CD14-positive monocyte (primary cell): ENCODE results near the gene KCNC3. TPM values are rescaled to one million over a fixed set of nuclear protein-coding genes. Genes with fewer than 3 reads are reported as not detected.

Experiments used
- DNase-seq, 3 donors: peaks; one replicate each; pipeline ENCODE4 v3.0.0-alpha.2; 2011 to 2022
- H2AFZ ChIP-seq: 2 replicates; pipeline ENCODE4 v1.6.0; 2012; ENCODE audit warnings: mild to moderate bottlenecking, low read depth, low read length, inconsistent platforms; ENCODE audit not compliant: insufficient read depth, poor library complexity, severe bottlenecking
- H3K27ac ChIP-seq, 2 donors: 1 replicate in 1 of 2; 2 replicates in 1 of 2; pipeline ENCODE4 v1.5.1; 2012 to 2013; ENCODE audit warnings: low read length in 2 of 2, control low read depth in 1 of 2, inconsistent platforms in 1 of 2, low read depth in 1 of 2, mild to moderate bottlenecking in 1 of 2
- H3K27me3 ChIP-seq, 2 donors: one replicate each; pipeline versions ENCODE4 v1.6.0 to v1.6.1; 2011 to 2013; ENCODE audit warnings: low read length in 2 of 2; ENCODE audit not compliant: control insufficient read depth in 2 of 2, insufficient read depth in 2 of 2
- H3K36me3 ChIP-seq, 2 donors: replicated peaks in 1 of 2; 1 replicate in 1 of 2; 2 replicates in 1 of 2; pipeline versions ENCODE4 v1.5.1 to v1.6.1; 2012 to 2013; ENCODE audit warnings: low read length in 2 of 2, control low read depth in 1 of 2, inconsistent platforms in 1 of 2, mild to moderate bottlenecking in 1 of 2; ENCODE audit not compliant: insufficient read depth in 2 of 2, control insufficient read depth in 1 of 2
- H3K4me1 ChIP-seq, 2 donors: 1 replicate in 1 of 2; 2 replicates in 1 of 2; pipeline versions ENCODE4 v1.5.1 to v1.6.1; 2012 to 2013; ENCODE audit warnings: low read length in 2 of 2, control low read depth in 1 of 2, inconsistent platforms in 1 of 2, mild to moderate bottlenecking in 1 of 2, moderate library complexity in 1 of 2; ENCODE audit not compliant: insufficient read depth in 2 of 2, control insufficient read depth in 1 of 2
- H3K4me2 ChIP-seq: replicated peaks from 2 replicates; pipeline ENCODE3; 2012; ENCODE audit warnings: low read length, moderate library complexity, mild to moderate bottlenecking; ENCODE audit not compliant: poor library complexity, severe bottlenecking; ENCODE audit errors: extremely low read depth
- H3K4me3 ChIP-seq, 3 experiments: fragments of 200-600 bp in 1 of 3; sonication (generic) in 1 of 3; replicated peaks in 1 of 3; 1 replicate in 2 of 3; 2 replicates in 1 of 3; pipeline ENCODE4 v1.5.1; 2011 to 2013; ENCODE audit warnings: low read length in 3 of 3, mild to moderate bottlenecking in 3 of 3, control low read depth in 2 of 3, low read depth in 2 of 3, inconsistent platforms in 1 of 3, moderate library complexity in 1 of 3
- H3K79me2 ChIP-seq: 2 replicates; pipeline ENCODE4 v1.6.0; 2012; ENCODE audit warnings: mild to moderate bottlenecking, control low read depth, inconsistent platforms, low read length, moderate library complexity; ENCODE audit not compliant: insufficient read depth
- H3K9ac ChIP-seq: 2 replicates; pipeline ENCODE4 v1.6.0; 2017; ENCODE audit warnings: low read length, mild to moderate bottlenecking; ENCODE audit not compliant: insufficient read depth, poor library complexity, severe bottlenecking
- H3K9me3 ChIP-seq, 2 donors: replicated peaks in 1 of 2; 1 replicate in 1 of 2; 2 replicates in 1 of 2; pipeline versions ENCODE4 v1.5.1 to v1.6.1; 2012 to 2013; ENCODE audit warnings: low read length in 2 of 2, control low read depth in 1 of 2; ENCODE audit not compliant: control insufficient read depth in 1 of 2, insufficient read depth in 1 of 2
- H4K20me1 ChIP-seq: 2 replicates; pipeline ENCODE4 v1.6.0; 2012; ENCODE audit warnings: mild to moderate bottlenecking, low read length, control low read depth, moderate library complexity; ENCODE audit not compliant: insufficient read depth
- H3K27ac Mint-ChIP-seq, 7 donors: one replicate each; pipeline ENCODE4 v1.8.0; 2020; ENCODE audit warnings: mild to moderate bottlenecking in 7 of 7, mixed read lengths in 7 of 7, moderate library complexity in 6 of 7, inconsistent platforms in 2 of 7
- H3K27me3 Mint-ChIP-seq, 3 donors: one replicate each; pipeline ENCODE4 v1.8.0; 2021 to 2022; ENCODE audit warnings: low read depth in 3 of 3, mild to moderate bottlenecking in 3 of 3, mixed read lengths in 3 of 3, moderate library complexity in 3 of 3, inconsistent platforms in 1 of 3
- H3K36me3 Mint-ChIP-seq, 2 donors: one replicate each; pipeline ENCODE4 v1.8.0; 2020; ENCODE audit warnings: mixed read lengths in 2 of 2, inconsistent platforms in 1 of 2, mild to moderate bottlenecking in 1 of 2
- H3K4me1 Mint-ChIP-seq: one replicate; pipeline ENCODE4 v1.8.0; 2020; ENCODE audit warnings: mild to moderate bottlenecking, mixed read lengths
- H3K4me3 Mint-ChIP-seq, 2 donors: one replicate each; pipeline ENCODE4 v1.8.0; 2020; ENCODE audit warnings: mild to moderate bottlenecking in 2 of 2, mixed read lengths in 2 of 2, moderate library complexity in 1 of 2
- H3K9me3 Mint-ChIP-seq, 7 donors: one replicate each; pipeline ENCODE4 v1.8.0; 2020 to 2022; ENCODE audit warnings: mixed read lengths in 7 of 7, mild to moderate bottlenecking in 6 of 7, moderate library complexity in 6 of 7, inconsistent platforms in 2 of 7
- CTCF ChIP-seq: fragments of 200-600 bp; IDR thresholded peaks from one replicate; pipeline ENCODE4 v1.8.0; 2022; ENCODE audit warnings: antibody characterized with exemption, mild to moderate bottlenecking
- WGBS: methylation state at CpG from one replicate; pipeline ENCODE4 v1.1.5; 2013; ENCODE audit warnings: missing lambda C conversion rate; ENCODE audit not compliant: insufficient coverage; 5-methylcytosine and 5-hydroxymethylcytosine counted together
- intact Hi-C, 2 donors: fragments of 100-400 bp; cut with micrococcal nuclease; formaldehyde crosslinking; loops; one replicate each; pipeline versions ENCODE4 v1.15.0 to v1.15.1; 2023
- polyA plus RNA-seq, 3 donors: library from polyadenylated mRNA; depleted of rRNA in 1 of 3; unstranded in 2 of 3; stranded (reverse) in 1 of 3; fragments of 300-500 nt in 2 of 3; fragments of >200 nt in 1 of 3; fragmentation: Illumina TruSeq in 2 of 3; gene quantifications; 1 replicate in 2 of 3; 2 replicates in 1 of 3; pipeline ENCODE4 v1.2.3, GENCODE V29; 2012 to 2021

KCNC3 gene
- polyA plus RNA-seq, 3 donors: 0.04 to 23.6 TPM; not detected in 1

GRCh38 chr19:50359328-50359818 is 30.2 kb upstream of the KCNC3 start:
- intact Hi-C loops: loop anchor here in 1 of 2 donors (5.0 kb wide), 2 partner anchors 198 to 423 kb away; no protein-coding TSS in a partner anchor
- Histone ChIP-seq H3K36me3 (no peaks in the 10 kb centered on the region), H3K9me3 (no peaks in the 10 kb centered on the region), H3K4me1 (peaks cover 24 to 35% of the 10 kb centered on the region in 2 donors), H4K20me1 (no peaks in the 10 kb centered on the region), H3K9ac (no peak overlapping the region), H3K4me2 (no peak overlapping the region), H2AFZ (no peak overlapping the region), H3K4me3 (no peak overlapping the region), H3K27me3 (no peaks in the 10 kb centered on the region), H3K27ac (no peak overlapping the region), H3K79me2 (no peaks in the 10 kb centered on the region)
- no peak for TF ChIP-seq CTCF
- H3K36me3 Mint-ChIP-seq: peaks cover 0 to 2% of the 10 kb centered on the region in 2 donors
- peaks cover 37% of the 10 kb centered on the region for H3K4me1 Mint-ChIP-seq
- peaks cover 3 to 20% (median 13%) of the 10 kb centered on the region in 3 donors for H3K27me3 Mint-ChIP-seq
- peak overlapping the region in 5 of 7 donors; percentile 1 to 98 (median 92) for H3K27ac Mint-ChIP-seq
- WGBS: 90% methylated on average over 6 of the region's 11 CpGs
- no peak for DNase-seq
- peak overlapping the region; percentile 4 to 86 for H3K4me3 Mint-ChIP-seq
- peaks cover 0 to 10% (median 4%) of the 10 kb centered on the region in 7 donors for H3K9me3 Mint-ChIP-seq

DNA sequence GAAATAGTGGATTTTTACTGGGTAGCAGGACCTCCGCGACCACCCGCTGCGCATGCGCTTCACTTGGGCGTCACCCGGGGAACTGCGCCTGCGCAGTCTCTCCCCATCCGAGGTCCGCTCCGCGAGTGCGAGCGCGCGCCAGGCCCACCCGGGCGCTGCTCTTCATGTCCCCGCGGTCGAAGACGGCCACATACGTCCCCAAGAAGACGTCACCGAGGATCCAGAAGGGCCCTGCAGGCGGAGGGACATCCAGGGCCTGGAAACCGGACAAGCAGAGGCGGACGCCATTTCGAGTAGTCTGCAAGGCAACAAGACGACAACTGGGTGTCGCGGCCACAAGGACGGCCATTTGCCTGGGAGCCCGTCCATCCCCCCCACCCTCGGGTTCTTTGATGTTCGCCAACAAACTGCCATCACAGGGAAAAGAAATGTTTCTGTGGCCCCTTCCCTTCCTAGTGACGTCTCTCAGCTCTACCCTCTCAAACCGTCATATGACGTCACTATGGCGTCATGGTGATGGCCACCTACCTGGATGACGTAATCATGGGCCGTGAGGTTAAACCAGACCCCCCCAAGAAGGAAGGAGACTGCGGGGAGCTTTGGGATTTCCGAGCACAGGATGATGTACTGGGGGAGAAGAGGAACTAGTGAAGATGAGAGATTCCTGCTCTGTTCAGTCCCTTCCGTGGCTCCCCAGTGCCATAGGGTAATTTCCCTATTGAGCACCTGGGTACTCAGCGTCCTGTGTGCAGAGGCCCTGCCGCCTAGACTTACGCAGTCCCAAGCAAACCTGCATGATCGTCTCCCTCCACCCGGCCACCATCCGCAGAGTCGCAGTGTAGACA is 29.5 kb upstream of the KCNC3 start:
- H3K4me2 ChIP-seq: peak overlapping the region; percentile 73
- H3K4me1 ChIP-seq: peaks cover 24 to 35% of the 10 kb centered on the region in 2 donors
- peak; percentile 64 to 80 (median 66) for DNase-seq
- peak overlapping the region; percentile 34 to 74 (median 64) for H3K4me3 ChIP-seq
- H3K9me3 ChIP-seq: no peaks in the 10 kb centered on the region
- H2AFZ ChIP-seq: peak overlapping the region; percentile 77
- H3K36me3 Mint-ChIP-seq: peaks cover 0 to 2% of the 10 kb centered on the region in 2 donors
- peak overlapping the region; percentile 86 to 92 for H3K4me3 Mint-ChIP-seq
- H3K27ac Mint-ChIP-seq: peak overlapping the region; percentile 92 to 98 (median 97)
- peak overlapping the region; percentile 81 to 91 for H3K27ac ChIP-seq
- no peaks in the 10 kb centered on the region for H3K79me2 ChIP-seq
- H3K9ac ChIP-seq: peak overlapping the region; percentile 62
- H3K27me3 ChIP-seq: no peaks in the 10 kb centered on the region
- intact Hi-C loops: loop anchor here in 1 of 2 donors (5.0 kb wide), 2 partner anchors 199 to 424 kb away; no protein-coding TSS in a partner anchor
- peaks cover 36% of the 10 kb centered on the region for H3K4me1 Mint-ChIP-seq
- peaks cover 0 to 10% (median 4%) of the 10 kb centered on the region in 7 donors for H3K9me3 Mint-ChIP-seq
- WGBS: 30% methylated on average over 50 of the region's 54 CpGs
- H4K20me1 ChIP-seq: no peaks in the 10 kb centered on the region
- H3K27me3 Mint-ChIP-seq: peaks cover 3 to 20% (median 13%) of the 10 kb centered on the region in 3 donors
- no peak for TF ChIP-seq CTCF
- no peaks in the 10 kb centered on the region for H3K36me3 ChIP-seq
